GM12864 (cell line): Measurements from ENCODE around the gene ADM5.

Source experiments
- DNase-seq: peaks from one replicate; pipeline ENCODE4 v3.0.0-alpha.2; 2011; ENCODE audit warnings: low read depth
- H3K4me3 ChIP-seq: 2 replicates; pipeline ENCODE4 v1.5.1; 2011; ENCODE audit warnings: mild to moderate bottlenecking, low read depth, low read length, control low read depth
- TF ChIP-seq, protein P1 (sequence below): IDR thresholded peaks from 2 replicates; pipeline ENCODE4 v1.5.1; 2011; ENCODE audit warnings: low read depth, mild to moderate bottlenecking, moderate library complexity, low read length, control low read depth, inconsistent platforms; ENCODE audit errors: missing control alignments

The ADM5 gene

DNA sequence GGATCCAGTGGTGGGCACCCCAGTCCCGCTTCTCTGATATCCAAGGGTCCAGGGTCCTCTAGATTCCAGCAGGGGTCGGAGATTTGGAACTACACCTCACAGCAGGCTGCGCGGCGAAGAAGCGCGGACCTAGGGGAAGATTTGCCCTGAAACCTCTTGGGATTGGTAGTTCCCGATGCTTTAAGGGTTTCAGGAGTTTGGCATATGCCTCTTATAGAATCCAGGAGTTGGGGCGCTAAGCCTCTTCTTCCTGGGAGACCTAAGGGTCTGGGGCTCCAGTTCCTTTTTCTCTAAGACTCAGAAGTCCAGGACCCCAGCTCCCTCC lies 23.3 kb upstream of the ADM5 start:
- H3K4me3 ChIP-seq, result peak overlapping the region; percentile 94
- TF ChIP-seq, protein P1, sequence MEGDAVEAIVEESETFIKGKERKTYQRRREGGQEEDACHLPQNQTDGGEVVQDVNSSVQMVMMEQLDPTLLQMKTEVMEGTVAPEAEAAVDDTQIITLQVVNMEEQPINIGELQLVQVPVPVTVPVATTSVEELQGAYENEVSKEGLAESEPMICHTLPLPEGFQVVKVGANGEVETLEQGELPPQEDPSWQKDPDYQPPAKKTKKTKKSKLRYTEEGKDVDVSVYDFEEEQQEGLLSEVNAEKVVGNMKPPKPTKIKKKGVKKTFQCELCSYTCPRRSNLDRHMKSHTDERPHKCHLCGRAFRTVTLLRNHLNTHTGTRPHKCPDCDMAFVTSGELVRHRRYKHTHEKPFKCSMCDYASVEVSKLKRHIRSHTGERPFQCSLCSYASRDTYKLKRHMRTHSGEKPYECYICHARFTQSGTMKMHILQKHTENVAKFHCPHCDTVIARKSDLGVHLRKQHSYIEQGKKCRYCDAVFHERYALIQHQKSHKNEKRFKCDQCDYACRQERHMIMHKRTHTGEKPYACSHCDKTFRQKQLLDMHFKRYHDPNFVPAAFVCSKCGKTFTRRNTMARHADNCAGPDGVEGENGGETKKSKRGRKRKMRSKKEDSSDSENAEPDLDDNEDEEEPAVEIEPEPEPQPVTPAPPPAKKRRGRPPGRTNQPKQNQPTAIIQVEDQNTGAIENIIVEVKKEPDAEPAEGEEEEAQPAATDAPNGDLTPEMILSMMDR, result no peak
- no peak for DNase-seq

DNA sequence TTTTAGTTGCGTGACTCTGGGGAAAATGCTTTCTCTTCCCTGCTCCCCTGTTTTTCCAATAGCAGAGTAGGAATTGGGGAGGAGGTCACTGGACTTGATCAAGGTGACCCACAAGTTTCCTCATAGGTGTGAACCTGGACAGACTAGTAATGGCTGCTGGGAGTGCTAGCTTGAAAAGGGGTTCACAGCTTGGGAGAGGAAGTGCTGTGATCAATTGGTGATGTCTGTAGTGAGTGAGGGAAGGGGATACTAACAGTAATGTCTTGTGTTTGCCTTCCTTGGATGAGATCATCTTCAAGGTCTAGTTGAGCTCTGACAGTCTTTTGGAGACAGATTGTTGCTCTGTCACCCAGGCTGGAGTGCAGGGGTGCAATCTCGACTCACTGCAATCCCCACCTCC lies 21.9 kb upstream of the ADM5 start:
- TF ChIP-seq, protein P1, result no peak
- H3K4me3 ChIP-seq, result no peak overlapping the region
- DNase-seq, result no peak

DNA sequence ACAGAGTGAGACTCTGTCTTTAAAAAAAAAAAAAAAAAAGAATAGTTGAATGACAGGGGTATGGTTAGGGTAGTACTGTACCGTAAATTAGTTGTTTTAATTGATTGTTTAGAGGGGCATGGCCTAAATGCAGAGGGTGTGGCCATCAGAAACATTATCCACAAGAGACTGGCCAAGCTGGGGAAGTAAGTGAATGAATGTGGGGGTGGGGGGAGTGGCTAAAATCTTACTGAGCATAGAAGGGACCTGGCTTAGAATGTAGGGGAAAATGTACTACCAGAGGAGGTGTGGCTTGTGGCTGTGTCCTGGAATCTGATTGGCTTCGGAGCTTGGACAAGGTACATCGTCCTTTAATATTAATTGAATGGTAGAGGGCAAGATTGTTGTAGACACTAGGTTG lies 19.9 kb upstream of the ADM5 start:
- TF ChIP-seq, protein P1, result no peak
- no peak for DNase-seq

DNA sequence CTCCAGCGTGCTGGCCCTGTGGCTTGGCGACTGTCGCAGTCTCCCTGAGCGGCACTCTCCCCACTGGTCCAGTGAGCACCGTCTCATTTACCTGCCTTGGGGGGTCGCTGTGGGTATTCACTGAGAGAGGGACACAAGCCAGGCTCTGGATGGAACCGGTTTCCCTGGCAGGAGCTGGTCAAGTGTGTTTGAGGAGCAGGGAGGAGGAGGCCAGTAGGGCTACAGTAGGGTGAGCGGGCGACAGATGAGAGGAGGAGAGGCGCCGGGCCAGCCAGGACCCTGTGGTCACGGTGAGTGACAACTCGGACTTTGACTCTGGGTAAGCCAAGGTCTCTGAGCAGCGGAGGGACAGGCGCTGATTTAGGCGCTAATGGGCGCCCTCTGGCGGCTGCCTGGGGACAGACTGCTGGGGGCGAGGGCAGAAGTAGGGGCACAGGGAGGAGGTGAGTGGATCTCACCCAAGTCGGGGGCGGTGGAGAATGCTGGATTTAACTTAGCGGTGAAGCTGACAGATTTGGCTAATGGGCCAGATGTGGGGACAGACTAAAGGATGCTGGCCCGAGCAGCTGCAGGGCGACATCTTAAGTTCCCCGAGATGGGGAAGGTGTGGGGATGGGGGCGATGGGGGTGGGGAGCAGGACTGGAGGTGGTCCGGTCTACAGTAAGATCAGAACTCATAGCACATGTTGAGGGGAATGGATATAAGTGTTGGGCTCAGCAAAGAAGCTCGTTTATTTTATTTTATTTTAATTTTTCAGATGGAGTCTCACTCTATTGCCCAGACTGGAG lies 17.1 kb upstream of the ADM5 start:
- H3K4me3 ChIP-seq, result peak overlapping the region; percentile 16; the same call in 1 of the 2 replicates
- TF ChIP-seq, protein P1, result peak; percentile 97
- no peak for DNase-seq

More for the DNA sequence above, 19.9 kb upstream of the ADM5 start:
- H3K4me3 ChIP-seq, result no peak overlapping the region

DNA sequence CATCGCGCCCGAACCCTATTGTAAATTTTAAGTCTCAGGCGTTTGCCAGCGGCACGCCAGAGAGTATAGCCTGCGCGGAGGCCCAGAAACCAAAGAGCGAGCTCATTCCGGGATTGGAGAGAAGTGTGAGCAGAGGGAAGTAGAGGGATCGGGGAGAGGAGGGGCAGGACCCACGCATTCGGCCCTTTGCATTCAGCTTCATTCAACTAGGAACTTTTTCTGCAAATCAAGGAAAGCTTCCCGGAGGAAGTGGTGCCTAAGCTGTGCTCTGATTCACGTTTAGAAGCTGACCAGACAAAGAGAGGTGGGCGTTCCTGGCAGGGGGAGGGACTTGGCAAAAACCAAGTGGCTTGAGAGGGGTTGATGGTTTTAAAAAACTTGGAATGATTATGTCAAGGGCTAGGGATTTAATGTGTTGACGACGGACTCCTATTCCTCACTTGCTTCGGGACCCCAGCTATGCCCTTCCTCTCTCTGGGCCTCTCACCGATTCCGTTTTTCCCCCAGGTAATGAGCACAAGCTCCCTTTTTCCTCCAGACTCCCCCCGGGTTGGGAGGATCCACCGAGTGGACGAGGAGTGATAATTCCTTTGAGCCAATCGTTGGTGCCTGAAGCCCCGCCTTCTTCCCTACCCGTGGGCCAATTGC lies 13.1 kb upstream of the ADM5 start:
- TF ChIP-seq, protein P1, result no peak
- H3K4me3 ChIP-seq, result peak overlapping the region; percentile 90
- DNase-seq, result peak; percentile 89

DNA sequence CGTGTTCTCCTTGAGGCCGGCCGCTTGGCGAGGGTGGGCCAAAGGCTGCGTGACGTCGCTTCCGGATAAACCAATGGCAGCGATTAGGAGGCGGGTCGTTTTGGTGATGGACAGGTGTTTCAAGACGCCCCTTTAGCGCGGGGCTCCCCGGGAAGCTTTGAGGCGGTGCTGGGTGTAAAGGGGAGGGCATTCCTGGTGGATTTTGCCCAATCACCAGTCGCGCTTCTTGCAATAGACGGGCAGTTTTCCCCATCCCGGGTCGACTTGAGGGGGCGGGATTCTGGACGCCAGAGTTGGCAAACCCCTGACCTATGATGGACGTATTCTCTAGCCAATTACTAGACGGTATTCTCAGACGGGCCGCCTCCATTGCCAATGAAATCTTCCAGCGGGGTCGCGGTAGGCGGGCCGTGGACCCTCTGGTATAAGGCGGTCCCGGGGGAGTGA lies 12.6 kb upstream of the ADM5 start:
- peak; percentile 100 for DNase-seq
- peak overlapping the region; percentile 100 for H3K4me3 ChIP-seq
- TF ChIP-seq, protein P1, result no peak
